ENCODE data around the gene PAF1. TPM values are rescaled to one million over a fixed set of nuclear protein-coding genes. Genes with fewer than 3 reads are reported as not detected.

PAF1 gene
- total RNA-seq, 2 experiments from 2014 or later, result 33.1 to 45.9 TPM

DNA sequence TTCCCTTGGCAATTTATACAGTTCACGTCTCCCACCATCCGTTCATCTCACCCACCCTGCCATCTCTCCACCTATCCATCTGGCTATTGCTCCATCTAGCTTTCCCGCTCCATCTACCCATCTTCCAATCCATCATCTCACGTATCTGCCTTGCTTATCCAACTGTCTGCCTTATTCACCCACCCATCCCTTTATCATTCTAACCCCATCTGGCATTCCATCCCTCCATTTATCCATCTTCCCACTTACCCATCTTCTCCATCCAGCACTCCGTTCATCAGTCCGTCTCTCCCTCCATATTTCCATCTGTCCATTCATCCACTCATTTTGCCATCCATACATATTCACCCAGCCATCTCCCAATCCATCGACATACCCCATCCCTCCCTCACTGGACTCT, 34.8 kb upstream of the PAF1 start:
- Histone ChIP-seq H3K79me2 (ENCODE audit: insufficient read depth, low read depth, low read length) (no peaks in the 10 kb centered on the region), H3K36me3 (ENCODE audit: insufficient read depth, low read length) (peaks cover 43% of the 10 kb centered on the region), H3K9me2 (ENCODE audit: insufficient read depth, low read length) (no peaks in the 10 kb centered on the region), H3K4me3 (ENCODE audit: low read depth, low read length, poor library complexity, severe bottlenecking) (no peak overlapping the region), H4K20me1 (ENCODE audit: insufficient read depth, low read length) (no peaks in the 10 kb centered on the region; the same call in 1 of the 2 replicates), H3K9me3 (ENCODE audit: low read length) (no peaks in the 10 kb centered on the region), H2AFZ (ENCODE audit: low read length) (no peak overlapping the region), H3K4me2 (ENCODE audit: low read length) (no peak overlapping the region), H3K4me1 (ENCODE audit: insufficient read depth, low read length, poor library complexity, severe bottlenecking) (no peaks in the 10 kb centered on the region), H3K27ac (ENCODE audit: low read depth, low read length, poor library complexity, severe bottlenecking) (no peak overlapping the region)
- no peak for TF ChIP-seq EZH2phosphoT487 (IDR thresholded peaks at IDR 0.05; ENCODE audit: borderline replicate concordance, low read depth, low read length)
- TF ChIP-seq, protein P1, sequence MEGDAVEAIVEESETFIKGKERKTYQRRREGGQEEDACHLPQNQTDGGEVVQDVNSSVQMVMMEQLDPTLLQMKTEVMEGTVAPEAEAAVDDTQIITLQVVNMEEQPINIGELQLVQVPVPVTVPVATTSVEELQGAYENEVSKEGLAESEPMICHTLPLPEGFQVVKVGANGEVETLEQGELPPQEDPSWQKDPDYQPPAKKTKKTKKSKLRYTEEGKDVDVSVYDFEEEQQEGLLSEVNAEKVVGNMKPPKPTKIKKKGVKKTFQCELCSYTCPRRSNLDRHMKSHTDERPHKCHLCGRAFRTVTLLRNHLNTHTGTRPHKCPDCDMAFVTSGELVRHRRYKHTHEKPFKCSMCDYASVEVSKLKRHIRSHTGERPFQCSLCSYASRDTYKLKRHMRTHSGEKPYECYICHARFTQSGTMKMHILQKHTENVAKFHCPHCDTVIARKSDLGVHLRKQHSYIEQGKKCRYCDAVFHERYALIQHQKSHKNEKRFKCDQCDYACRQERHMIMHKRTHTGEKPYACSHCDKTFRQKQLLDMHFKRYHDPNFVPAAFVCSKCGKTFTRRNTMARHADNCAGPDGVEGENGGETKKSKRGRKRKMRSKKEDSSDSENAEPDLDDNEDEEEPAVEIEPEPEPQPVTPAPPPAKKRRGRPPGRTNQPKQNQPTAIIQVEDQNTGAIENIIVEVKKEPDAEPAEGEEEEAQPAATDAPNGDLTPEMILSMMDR (conservative IDR thresholded peaks at IDR 0.05; ENCODE audit: low read length), result no peak
- intact Hi-C loops (cut with micrococcal nuclease; ENCODE audit: unreplicated experiment), result no loop called here
- no TSS peak for BruUV-seq (replicated peaks)
- ChIA-PET POLR2A (no interaction called here), CTCF (ENCODE audit: unreplicated experiment) (no interaction called here)
- DNase-seq (ENCODE audit: low spot score), result no peak

DNA sequence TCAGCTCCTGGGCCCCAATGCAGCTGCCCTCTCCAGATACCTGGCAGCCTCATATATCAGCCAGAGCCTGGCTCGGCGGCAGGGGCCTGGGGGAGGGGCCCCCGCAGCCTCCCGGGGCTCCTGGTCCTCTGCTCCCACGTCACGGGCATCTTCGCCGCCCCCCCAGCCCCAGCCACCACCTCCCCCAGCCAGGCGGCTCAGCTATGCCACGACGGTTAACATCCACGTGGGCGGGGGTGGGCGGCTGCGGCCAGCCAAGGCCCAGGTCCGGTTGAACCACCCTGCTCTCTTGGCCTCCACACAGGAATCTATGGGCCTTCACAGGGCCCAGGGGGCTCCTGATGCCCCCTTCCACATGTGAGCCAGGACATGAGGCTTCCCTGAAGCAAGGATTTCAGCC, 34.0 kb upstream of the PAF1 start:
- POLR2A ChIA-PET, result no interaction called here
- Histone ChIP-seq H3K9me2 (ENCODE audit: insufficient read depth, low read length) (no peaks in the 10 kb centered on the region), H4K20me1 (ENCODE audit: insufficient read depth, low read length) (no peaks in the 10 kb centered on the region; the same call in 1 of the 2 replicates), H3K4me3 (ENCODE audit: low read depth, low read length, poor library complexity, severe bottlenecking) (no peak overlapping the region), H2AFZ (ENCODE audit: low read length) (no peak overlapping the region), H3K9me3 (ENCODE audit: low read length) (no peaks in the 10 kb centered on the region), H3K4me2 (ENCODE audit: low read length) (no peak overlapping the region), H3K79me2 (ENCODE audit: insufficient read depth, low read depth, low read length) (no peaks in the 10 kb centered on the region), H3K36me3 (ENCODE audit: insufficient read depth, low read length) (peaks cover 39% of the 10 kb centered on the region), H3K27ac (ENCODE audit: low read depth, low read length, poor library complexity, severe bottlenecking) (no peak overlapping the region), H3K4me1 (ENCODE audit: insufficient read depth, low read length, poor library complexity, severe bottlenecking) (no peaks in the 10 kb centered on the region)
- DNase-seq (ENCODE audit: low spot score), result no peak
- CTCF ChIA-PET (ENCODE audit: unreplicated experiment), result no interaction called here
- TF ChIP-seq, protein P1 (conservative IDR thresholded peaks at IDR 0.05; ENCODE audit: low read length), result no peak
- TF ChIP-seq EZH2phosphoT487 (IDR thresholded peaks at IDR 0.05; ENCODE audit: borderline replicate concordance, low read depth, low read length), result no peak
- no TSS peak for BruUV-seq (replicated peaks)
- intact Hi-C loops (cut with micrococcal nuclease; ENCODE audit: unreplicated experiment), result no loop called here

DNA sequence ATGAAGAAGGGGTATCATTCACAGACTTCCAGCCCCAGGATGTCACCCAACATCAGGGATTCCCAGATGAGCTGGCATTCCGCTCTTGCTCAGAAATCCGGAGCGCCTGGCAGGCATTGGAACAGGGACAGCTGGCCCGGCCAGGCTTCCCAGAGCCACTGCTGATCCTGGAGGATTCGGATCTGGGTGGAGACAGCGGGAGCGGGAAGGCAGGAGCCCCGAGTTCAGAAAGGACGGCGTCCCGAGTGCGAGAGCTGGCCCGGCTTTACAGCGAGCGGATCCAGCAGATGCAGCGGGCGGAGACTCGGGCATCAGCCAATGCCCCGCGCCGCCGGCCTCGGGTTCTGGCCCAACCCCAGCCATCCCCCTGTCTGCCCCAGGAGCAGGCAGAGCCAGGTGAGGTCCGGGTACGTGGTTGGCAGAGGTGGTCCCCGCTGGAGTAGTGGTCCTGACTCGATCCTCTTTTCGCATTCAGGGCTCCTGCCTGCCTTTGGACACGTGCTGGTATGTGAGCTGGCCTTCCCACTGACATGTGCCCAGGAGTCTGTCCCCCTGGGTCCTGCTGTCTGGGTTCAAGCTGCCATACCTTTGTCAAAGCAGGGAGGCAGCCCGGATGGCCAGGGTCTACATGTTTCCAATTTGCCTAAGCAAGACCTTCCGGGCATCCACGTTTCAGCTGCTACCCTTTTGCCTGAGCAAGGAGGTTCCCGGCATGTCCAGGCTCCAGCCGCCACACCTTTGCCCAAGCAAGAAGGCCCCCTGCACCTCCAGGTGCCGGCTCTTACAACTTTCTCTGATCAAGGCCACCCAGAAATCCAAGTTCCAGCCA, 32.6 kb upstream of the PAF1 start:
- no peak overlapping the region for H2AFZ ChIP-seq (ENCODE audit: low read length)
- H3K36me3 ChIP-seq (ENCODE audit: insufficient read depth, low read length), result peaks cover 47% of the 10 kb centered on the region
- H4K20me1 ChIP-seq (ENCODE audit: insufficient read depth, low read length), result no peaks in the 10 kb centered on the region; the same call in 1 of the 2 replicates
- H3K79me2 ChIP-seq (ENCODE audit: insufficient read depth, low read depth, low read length), result no peaks in the 10 kb centered on the region
- H3K4me3 ChIP-seq (ENCODE audit: low read depth, low read length, poor library complexity, severe bottlenecking), result no peak overlapping the region
- BruUV-seq (replicated peaks), result no TSS peak
- H3K9me2 ChIP-seq (ENCODE audit: insufficient read depth, low read length), result no peaks in the 10 kb centered on the region
- intact Hi-C loops (cut with micrococcal nuclease; ENCODE audit: unreplicated experiment), result no loop called here
- ChIA-PET CTCF (ENCODE audit: unreplicated experiment) (no interaction called here), POLR2A (no interaction called here)
- no peak for TF ChIP-seq EZH2phosphoT487 (IDR thresholded peaks at IDR 0.05; ENCODE audit: borderline replicate concordance, low read depth, low read length)
- TF ChIP-seq, protein P1 (conservative IDR thresholded peaks at IDR 0.05; ENCODE audit: low read length), result no peak
- H3K9me3 ChIP-seq (ENCODE audit: low read length), result no peaks in the 10 kb centered on the region
- DNase-seq (ENCODE audit: low spot score), result no peak
- H3K27ac ChIP-seq (ENCODE audit: low read depth, low read length, poor library complexity, severe bottlenecking), result no peak overlapping the region
- no peak overlapping the region for H3K4me2 ChIP-seq (ENCODE audit: low read length)
- H3K4me1 ChIP-seq (ENCODE audit: insufficient read depth, low read length, poor library complexity, severe bottlenecking), result no peaks in the 10 kb centered on the region

All from OCI-LY7 (cell line).